IgD-negative memory B cell (primary cell): ENCODE measurements around the gene REX1BD. TPM values are rescaled to one million over a fixed set of nuclear protein-coding genes. Genes with fewer than 3 reads are reported as not detected.
"Not testable (repeated sequence)": the region's sequence is repeated elsewhere in the genome, so short reads cannot be mapped to it uniquely, and the experiment has no call there.

Experiments
- H3K27ac Mint-ChIP-seq, 3 donors: one replicate each; pipeline ENCODE4 v1.8.0; 2020 to 2022; ENCODE audit warnings: mild to moderate bottlenecking in 3 of 3, mixed read lengths in 3 of 3, moderate library complexity in 1 of 3
- H3K27me3 Mint-ChIP-seq: one replicate; pipeline ENCODE4 v1.8.0; 2021; ENCODE audit warnings: mixed read lengths
- H3K36me3 Mint-ChIP-seq: one replicate; pipeline ENCODE4 v1.8.0; 2020; ENCODE audit warnings: mild to moderate bottlenecking, mixed read lengths
- H3K4me1 Mint-ChIP-seq, 3 donors: one replicate each; pipeline ENCODE4 v1.8.0; 2020 to 2022; ENCODE audit warnings: mixed read lengths in 3 of 3, mild to moderate bottlenecking in 1 of 3
- H3K4me3 Mint-ChIP-seq, 4 donors: one replicate each; pipeline ENCODE4 v1.8.0; 2020 to 2022; ENCODE audit warnings: mild to moderate bottlenecking in 4 of 4, mixed read lengths in 4 of 4, moderate library complexity in 3 of 4
- H3K9me3 Mint-ChIP-seq, 3 donors: one replicate each; pipeline ENCODE4 v1.8.0; 2020 to 2021; ENCODE audit warnings: mixed read lengths in 3 of 3, mild to moderate bottlenecking in 1 of 3
- polyA plus RNA-seq: library from polyadenylated mRNA; unstranded; fragments of 300-500 nt; fragmentation: Illumina TruSeq; gene quantifications from one replicate; pipeline ENCODE4 v1.2.3, GENCODE V29; 2021

REX1BD gene
- polyA plus RNA-seq = 138 TPM

DNA sequence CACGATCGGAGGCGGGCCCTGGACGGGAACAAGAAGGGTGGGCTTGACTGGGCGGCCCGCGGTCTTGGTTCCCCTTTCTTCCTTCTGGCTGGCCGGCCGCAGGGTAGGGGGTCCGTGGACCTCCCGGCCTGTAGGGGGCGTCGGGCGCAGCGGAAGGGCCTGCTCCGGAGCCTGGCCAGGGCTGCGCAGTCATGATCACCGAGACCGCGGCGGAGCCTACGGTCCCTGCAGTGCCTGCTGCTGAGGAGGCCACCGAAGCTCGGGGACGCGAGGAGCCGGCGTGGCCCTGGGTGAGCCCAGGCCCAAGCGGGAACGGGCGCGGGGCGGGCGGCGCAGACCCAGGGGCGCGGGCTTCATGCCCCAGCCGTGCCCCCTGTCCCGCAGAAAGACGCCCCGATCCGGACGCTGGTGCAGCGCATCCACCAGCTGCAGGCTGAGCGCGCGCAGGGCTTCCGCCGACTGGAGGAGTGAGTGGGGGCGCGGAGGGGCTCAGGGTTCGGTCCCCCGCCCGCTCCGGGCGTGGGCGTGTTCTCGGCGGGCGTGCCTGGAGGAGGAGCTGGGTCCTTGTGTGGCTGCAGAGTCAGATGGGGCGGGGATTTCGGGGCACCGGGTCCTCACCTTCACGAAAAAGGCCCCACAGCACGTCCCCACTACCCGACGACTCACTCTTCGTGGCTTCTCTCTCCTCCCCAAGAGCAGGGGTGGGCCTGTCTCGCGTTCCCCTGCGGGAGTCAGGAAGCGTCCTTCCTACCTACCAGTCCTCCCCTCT lies at the start of gene REX1BD:
Gene REX1BD, plus strand, starts transcription at position 188 of the 769 bp plus-strand sequence. Its CDS starts 4 bp downstream, at position 192.
- Mint-ChIP-seq H3K9me3 (no peaks in the 10 kb centered on the region), H3K36me3 (no peaks in the 10 kb centered on the region), H3K27ac (peak within 1 kb of the TSS; percentile 83 to 92 (median 91)), H3K4me3 (peak within 1 kb of the TSS; percentile 83 to 95 (median 88)), H3K27me3 (no peaks in the 10 kb centered on the region), H3K4me1 (peaks cover 21 to 36% (median 22%) of the 10 kb centered on the region in 3 donors)

DNA sequence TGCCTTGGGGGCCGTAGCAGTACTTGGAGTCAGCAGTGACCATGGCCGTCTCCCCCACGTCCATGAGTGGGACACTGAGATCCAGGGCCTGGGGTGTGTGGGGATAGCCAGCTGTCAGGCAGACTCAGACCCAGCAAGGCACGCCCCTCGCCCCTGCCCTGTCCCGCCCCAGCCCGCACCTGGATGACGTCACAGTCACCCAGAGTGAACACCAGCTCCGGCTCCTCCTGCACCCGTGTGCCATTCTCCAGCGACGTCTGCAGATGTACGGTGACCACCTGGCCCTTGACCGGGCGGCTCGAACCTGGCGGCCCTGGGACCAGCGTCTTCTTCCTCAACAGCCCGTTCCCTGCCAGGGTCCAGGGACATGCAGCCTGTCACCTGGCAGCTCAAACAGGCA lies 49.2 kb upstream of the REX1BD start:
- Mint-ChIP-seq H3K36me3 (peaks cover under 1% of the 10 kb centered on the region), H3K27me3 (no peaks in the 10 kb centered on the region), H3K27ac (no peak overlapping the region), H3K9me3 (no peaks in the 10 kb centered on the region), H3K4me1 (peaks cover 6 to 14% (median 11%) of the 10 kb centered on the region in 3 donors), H3K4me3 (peak overlapping the region in 1 of 4 donors; percentile 16)

DNA sequence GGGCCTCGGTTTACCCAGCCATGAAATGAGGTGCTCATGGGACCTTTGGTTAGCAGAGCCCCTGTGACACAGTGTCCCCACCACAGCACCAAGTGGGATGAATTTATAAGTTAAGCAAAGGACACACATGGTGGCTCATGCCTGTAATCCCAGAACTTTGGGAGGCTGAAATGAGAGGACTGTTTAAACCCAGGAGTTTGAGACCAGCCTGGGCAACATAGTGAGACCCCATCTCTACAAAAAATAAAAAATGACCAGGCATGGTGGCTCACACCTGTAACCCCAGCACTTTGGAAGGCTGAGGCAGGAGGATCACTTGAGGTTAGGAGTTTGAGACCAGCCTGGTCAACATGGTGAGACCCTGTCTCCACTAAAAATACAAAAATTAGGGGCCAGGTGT lies 48.4 kb upstream of the REX1BD start:
- H3K9me3 Mint-ChIP-seq, H3K27ac Mint-ChIP-seq, H3K27me3 Mint-ChIP-seq, H3K4me3 Mint-ChIP-seq, H3K36me3 Mint-ChIP-seq: not testable (repeated sequence)
- H3K4me1 Mint-ChIP-seq = peaks cover 6 to 14% (median 11%) of the 10 kb centered on the region in 3 donors

DNA sequence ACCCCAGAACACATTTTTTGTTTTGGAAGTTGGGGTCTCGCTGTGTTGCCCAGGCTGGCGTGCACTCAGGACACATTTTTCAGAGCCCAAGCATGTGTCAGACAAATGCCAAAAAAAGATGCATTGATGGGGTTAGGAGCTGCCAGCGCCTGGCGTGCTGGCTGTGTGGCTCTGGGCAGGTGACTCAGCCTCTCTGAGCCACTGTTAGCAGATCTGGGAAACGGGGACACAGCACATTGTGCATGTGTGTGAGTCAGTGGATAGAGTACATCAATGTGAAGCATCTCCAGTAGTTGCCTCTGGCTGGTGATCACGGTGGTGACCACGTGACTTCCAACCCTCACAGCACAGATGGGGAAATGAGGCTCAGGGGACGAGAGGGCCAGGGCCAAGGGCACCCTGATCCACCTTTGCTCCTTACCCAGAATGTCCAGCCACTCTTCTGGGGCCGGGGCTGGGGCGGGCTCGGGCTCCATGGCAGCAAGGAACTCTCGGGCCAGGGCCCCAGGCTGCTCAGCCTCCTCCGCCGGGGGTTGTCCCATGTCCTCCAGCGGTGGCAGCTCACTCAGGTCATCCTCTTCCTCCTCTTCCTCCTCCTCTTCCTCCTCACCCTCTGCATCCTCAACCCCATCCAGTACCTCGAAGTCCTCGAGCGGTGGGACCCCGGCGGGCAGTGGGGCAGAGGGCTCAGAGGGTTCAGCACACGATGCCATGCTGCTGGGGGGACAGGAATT lies 47.2 kb upstream of the REX1BD start:
- Mint-ChIP-seq H3K27ac (peak overlapping the region in 1 of 3 donors; percentile 72), H3K27me3 (no peaks in the 10 kb centered on the region), H3K9me3 (no peaks in the 10 kb centered on the region), H3K4me1 (peaks cover 6 to 13% (median 11%) of the 10 kb centered on the region in 3 donors), H3K4me3 (peak overlapping the region in 1 of 4 donors; percentile 85), H3K36me3 (no peaks in the 10 kb centered on the region)

- H3K27me3 Mint-ChIP-seq = no peaks in the 10 kb centered on the region
- peak overlapping the region; percentile 81 to 94 (median 86) for H3K4me3 Mint-ChIP-seq
- peaks cover 6 to 13% (median 11%) of the 10 kb centered on the region in 3 donors for H3K4me1 Mint-ChIP-seq
- H3K9me3 Mint-ChIP-seq = no peaks in the 10 kb centered on the region
- no peaks in the 10 kb centered on the region for H3K36me3 Mint-ChIP-seq
- peak overlapping the region; percentile 64 to 97 (median 76) for H3K27ac Mint-ChIP-seq
Observed at GRCh38 chr19:18541992-18542940, 46.3 kb upstream of the REX1BD start.

DNA sequence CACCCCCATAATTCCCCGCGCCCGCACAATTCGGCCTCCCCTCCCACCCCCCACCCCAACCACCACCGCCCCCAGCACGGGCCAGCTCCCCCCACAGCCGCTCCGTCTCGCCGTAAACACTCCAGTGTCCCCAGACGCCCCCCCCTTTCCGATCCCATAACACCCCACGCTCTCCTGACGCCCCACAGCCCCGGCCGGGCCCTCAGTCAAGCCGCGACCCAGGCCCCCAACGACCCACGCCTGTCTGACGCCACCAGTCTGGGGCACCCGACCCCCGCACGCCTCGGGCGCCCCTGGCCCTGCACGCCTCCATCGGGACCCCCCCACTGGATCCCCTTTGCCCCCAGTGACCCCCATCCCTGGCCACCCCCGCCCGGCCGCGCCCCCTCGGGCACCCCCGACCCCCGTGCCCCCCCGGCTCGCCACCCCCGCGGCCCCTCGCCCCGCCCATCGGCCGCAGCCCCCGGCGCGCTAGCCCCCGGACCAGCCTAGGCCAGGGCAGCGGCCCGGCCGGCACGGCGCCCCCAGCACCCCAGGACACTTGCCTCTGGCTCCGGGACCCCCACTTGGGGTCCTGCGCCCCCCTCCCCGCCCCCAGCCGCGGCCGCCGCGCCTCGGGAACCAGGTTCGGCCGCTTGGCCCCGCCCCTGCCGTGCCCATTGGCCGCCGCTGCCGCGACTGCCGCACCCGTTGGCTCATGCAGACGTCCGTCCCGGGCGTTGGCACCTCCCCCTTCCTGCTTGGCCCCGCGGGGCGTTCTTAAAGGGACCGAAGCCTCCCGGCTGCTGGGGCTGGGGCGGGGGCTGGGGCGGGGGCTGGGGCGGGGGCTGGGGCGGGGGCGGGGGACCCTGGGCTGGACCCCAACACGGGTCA lies 45.4 kb upstream of the REX1BD start, which contains the start of gene FKBP8:
Gene FKBP8, minus strand, starts transcription at position 633 of the 873 bp plus-strand sequence. CDS start 1,603 bp downstream, outside the sequence.
- peaks cover 6 to 13% (median 11%) of the 10 kb centered on the region in 3 donors for H3K4me1 Mint-ChIP-seq
- H3K9me3 Mint-ChIP-seq = no peaks in the 10 kb centered on the region
- H3K27ac Mint-ChIP-seq = peak within 1 kb of the TSS; percentile 86 to 97 (median 88)

GRCh38 chr19:18543814-18544475 lies 44.7 kb upstream of the REX1BD start:
- Mint-ChIP-seq H3K4me1 (peaks cover 6 to 13% (median 11%) of the 10 kb centered on the region in 3 donors), H3K4me3 (peak overlapping the region; percentile 90 to 99 (median 94)), H3K36me3 (no peaks in the 10 kb centered on the region), H3K9me3 (no peaks in the 10 kb centered on the region), H3K27me3 (no peaks in the 10 kb centered on the region), H3K27ac (peak overlapping the region; percentile 81 to 88 (median 86))

More for the DNA sequence above, 45.4 kb upstream of the REX1BD start, which contains the start of gene FKBP8:
- Mint-ChIP-seq H3K36me3 (no peaks in the 10 kb centered on the region), H3K4me3 (peak within 1 kb of the TSS; percentile 90 to 99 (median 94)), H3K27me3 (no peaks in the 10 kb centered on the region)

GRCh38 chr19:18551631-18552030 lies 37.0 kb upstream of the REX1BD start:
- Mint-ChIP-seq H3K27me3 (no peaks in the 10 kb centered on the region), H3K4me1 (no peaks in the 10 kb centered on the region), H3K27ac (no peak overlapping the region), H3K4me3 (no peak overlapping the region), H3K9me3 (no peaks in the 10 kb centered on the region), H3K36me3 (no peaks in the 10 kb centered on the region)

DNA sequence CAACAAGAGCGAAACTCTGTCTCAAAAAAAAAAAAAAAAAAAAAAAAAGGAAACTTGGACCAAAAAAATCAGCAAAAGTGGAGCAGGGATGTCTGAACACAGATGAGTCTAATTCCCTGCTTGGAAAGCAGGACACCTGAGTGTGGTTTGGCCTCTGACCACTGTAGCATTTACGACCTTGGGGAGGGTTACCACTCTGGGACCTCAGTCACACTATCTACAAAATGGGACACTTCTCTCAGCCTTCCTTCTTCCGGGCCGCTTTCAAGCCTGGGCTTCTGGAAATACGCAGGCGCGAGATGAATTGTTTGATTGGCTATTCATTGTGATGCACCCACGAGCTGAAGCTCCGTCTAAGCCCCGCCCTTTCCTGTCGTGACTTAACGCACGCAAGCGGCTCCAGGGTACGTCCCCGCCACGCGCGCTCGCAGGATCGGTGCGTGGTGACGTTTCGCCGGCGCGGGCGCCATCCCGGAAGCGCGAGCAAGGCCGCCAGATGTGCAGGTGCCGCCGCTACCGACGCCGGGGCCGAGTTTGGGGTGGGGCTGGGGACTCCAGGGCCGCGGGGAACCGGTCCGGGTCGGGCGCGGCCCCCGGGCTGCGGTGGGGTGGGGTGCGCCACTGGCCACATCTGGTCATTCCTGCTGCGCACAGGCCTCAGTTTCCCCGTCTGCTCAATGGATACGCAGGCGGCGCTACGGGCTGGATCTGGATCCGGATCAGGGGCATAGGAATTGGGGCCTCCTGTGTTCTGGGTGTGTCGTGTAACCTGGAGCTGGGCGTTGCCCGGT lies 31.0 kb upstream of the REX1BD start, which contains the start of gene KXD1:
Gene KXD1, plus strand, starts transcription at position 460 of the 791 bp plus-strand sequence. CDS start 4,187 bp downstream, outside the sequence.
- Mint-ChIP-seq H3K9me3 (no peaks in the 10 kb centered on the region), H3K4me1 (peaks cover 12 to 24% (median 19%) of the 10 kb centered on the region in 3 donors), H3K27me3 (no peaks in the 10 kb centered on the region)

DNA sequence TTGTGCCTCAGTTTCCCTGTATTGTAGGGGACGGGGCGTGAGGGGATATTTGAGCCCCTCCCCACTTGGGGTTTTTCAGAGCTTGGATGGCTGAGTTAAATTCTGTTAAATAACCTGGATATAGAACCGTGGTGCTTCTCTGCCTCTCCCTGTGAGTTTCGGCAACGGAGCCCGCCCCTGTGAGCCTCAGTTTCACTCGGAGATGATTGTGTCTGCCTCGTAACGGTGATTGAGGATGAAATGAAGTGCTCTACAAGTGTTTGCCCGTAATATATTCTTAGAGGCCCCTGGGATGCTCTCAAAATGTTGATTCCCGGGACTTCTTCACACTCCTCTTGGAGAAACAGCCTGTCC lies 30.4 kb upstream of the REX1BD start:
- Mint-ChIP-seq H3K4me1 (peaks cover 12 to 24% (median 19%) of the 10 kb centered on the region in 3 donors), H3K27me3 (no peaks in the 10 kb centered on the region), H3K36me3 (peaks cover 3% of the 10 kb centered on the region), H3K4me3 (peak overlapping the region; percentile 86 to 97 (median 92)), H3K27ac (peak overlapping the region; percentile 90 to 98 (median 97)), H3K9me3 (no peaks in the 10 kb centered on the region)

More for the DNA sequence above, 31.0 kb upstream of the REX1BD start, which contains the start of gene KXD1:
- H3K27ac Mint-ChIP-seq = peak within 1 kb of the TSS; percentile 90 to 98 (median 97)
- peak within 1 kb of the TSS; percentile 86 to 97 (median 92) for H3K4me3 Mint-ChIP-seq
- H3K36me3 Mint-ChIP-seq = peaks cover 3% of the 10 kb centered on the region

- Mint-ChIP-seq H3K4me1 (peaks cover 12 to 24% (median 19%) of the 10 kb centered on the region in 3 donors), H3K9me3 (no peaks in the 10 kb centered on the region), H3K27me3 (no peaks in the 10 kb centered on the region), H3K36me3 (peaks cover 3% of the 10 kb centered on the region), H3K27ac (peak overlapping the region; percentile 90 to 98 (median 97)), H3K4me3 (peak overlapping the region; percentile 86 to 97 (median 92))
Observed at GRCh38 chr19:18558604-18559003, 30.0 kb upstream of the REX1BD start.

DNA sequence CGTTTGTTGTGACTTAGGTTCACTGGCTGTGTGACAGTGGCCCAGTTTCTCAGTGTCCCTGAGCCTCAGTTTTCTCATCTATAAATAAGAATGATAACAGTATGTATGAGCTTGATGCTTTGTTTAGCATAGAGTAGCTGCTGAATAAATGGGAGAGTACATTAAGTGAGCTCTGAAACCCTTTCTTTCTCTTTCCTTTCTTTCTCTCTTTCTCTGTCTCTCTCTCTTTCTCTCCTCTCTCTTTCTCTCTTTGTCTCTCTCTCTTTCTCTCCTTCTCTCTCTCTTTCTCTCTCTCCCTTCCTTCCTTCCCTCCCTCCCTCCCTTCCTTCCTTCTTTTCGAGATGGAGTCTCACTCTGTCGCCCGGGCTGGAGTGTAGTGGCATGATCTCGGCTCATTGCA lies 28.9 kb upstream of the REX1BD start:
- H3K36me3 Mint-ChIP-seq = peaks cover 3% of the 10 kb centered on the region
- no peaks in the 10 kb centered on the region for H3K9me3 Mint-ChIP-seq
- peak overlapping the region; percentile 90 to 98 (median 97) for H3K27ac Mint-ChIP-seq
- H3K27me3 Mint-ChIP-seq = no peaks in the 10 kb centered on the region
- H3K4me3 Mint-ChIP-seq = peak overlapping the region; percentile 9 to 97 (median 64)
- peaks cover 12 to 24% (median 19%) of the 10 kb centered on the region in 3 donors for H3K4me1 Mint-ChIP-seq
